ENCODE data around the gene ADRA2C.

GRCh38 chr4:3766036-3766784 is at the start of gene ADRA2C:
- TF ChIP-seq CTCF (IDR thresholded peaks at IDR 0.05): peak; percentile 4; the same call in 1 of the 2 replicates
- no peak for TF ChIP-seq ZFX (IDR thresholded peaks at IDR 0.05; ENCODE audit: borderline replicate concordance)
